ENCODE measurements around the gene HCAR3.
"Not testable (repeated sequence)": the region's sequence is repeated elsewhere in the genome, so short reads cannot be mapped to it uniquely, and the experiment has no call there.

The HCAR3 gene

GRCh38 chr12:122716658-122717057 is at the start of gene HCAR3:
TSS of gene HCAR3 (minus strand) at chr12:122716811. CDS start at chr12:122716737, 74 bp downstream.
- not testable (repeated sequence) for TF ChIP-seq MAX, TEAD4, USF1 (IDR thresholded peaks at IDR 0.05)

- TF ChIP-seq CEBPB (IDR thresholded peaks at IDR 0.05) (no peak), EP300 (IDR thresholded peaks at IDR 0.05; ENCODE audit: borderline replicate concordance) (no peak), NFIC (IDR thresholded peaks at IDR 0.05) (no peak), TEAD4 (IDR thresholded peaks at IDR 0.05) (no peak), YY1 (IDR thresholded peaks at IDR 0.05; ENCODE audit: low read depth) (no peak), FOXM1 (IDR thresholded peaks at IDR 0.05; ENCODE audit: borderline replicate concordance, low read depth) (no peak), EGR1 (IDR thresholded peaks at IDR 0.05) (no peak), RAD21 (IDR thresholded peaks at IDR 0.05; ENCODE audit: low read depth) (no peak), TAF1 (IDR thresholded peaks at IDR 0.05; ENCODE audit: low read depth) (no peak), MAX (IDR thresholded peaks at IDR 0.05) (no peak), ZBTB7A (IDR thresholded peaks at IDR 0.05; ENCODE audit: low read depth) (no peak), CREB1 (IDR thresholded peaks at IDR 0.05; ENCODE audit: low read depth) (no peak), REST (IDR thresholded peaks at IDR 0.05; ENCODE audit: low read depth) (no peak), USF1 (IDR thresholded peaks at IDR 0.05) (no peak), TCF12 (IDR thresholded peaks at IDR 0.05; ENCODE audit: low read depth) (no peak)
These were observed 41.0 kb upstream of the HCAR3 start for GRCh38 chr12:122757568-122757967.

- no peak for TF ChIP-seq RAD21 (IDR thresholded peaks at IDR 0.05; ENCODE audit: low read depth)
- TF ChIP-seq TCF12 (IDR thresholded peaks at IDR 0.05; ENCODE audit: low read depth) = no peak
- TF ChIP-seq REST (IDR thresholded peaks at IDR 0.05; ENCODE audit: low read depth) = no peak
- no peak for TF ChIP-seq TEAD4 (IDR thresholded peaks at IDR 0.05)
- no peak for TF ChIP-seq NFIC (IDR thresholded peaks at IDR 0.05)
- TF ChIP-seq ZBTB7A (IDR thresholded peaks at IDR 0.05; ENCODE audit: low read depth) = no peak
- no peak for TF ChIP-seq EGR1 (IDR thresholded peaks at IDR 0.05)
- no peak for TF ChIP-seq CEBPB (IDR thresholded peaks at IDR 0.05)
- no peak for TF ChIP-seq EP300 (IDR thresholded peaks at IDR 0.05; ENCODE audit: borderline replicate concordance)
- TF ChIP-seq TAF1 (IDR thresholded peaks at IDR 0.05; ENCODE audit: low read depth) = no peak
- TF ChIP-seq YY1 (IDR thresholded peaks at IDR 0.05; ENCODE audit: low read depth) = no peak
- TF ChIP-seq FOXM1 (IDR thresholded peaks at IDR 0.05; ENCODE audit: borderline replicate concordance, low read depth) = no peak
- TF ChIP-seq CREB1 (IDR thresholded peaks at IDR 0.05; ENCODE audit: low read depth) = no peak
- TF ChIP-seq USF1 (IDR thresholded peaks at IDR 0.05) = no peak
- no peak for TF ChIP-seq MAX (IDR thresholded peaks at IDR 0.05)
These were observed 38.2 kb upstream of the HCAR3 start for GRCh38 chr12:122754790-122755189.

GRCh38 chr12:122753319-122753650 is 36.7 kb upstream of the HCAR3 start:
- TF ChIP-seq NFIC (IDR thresholded peaks at IDR 0.05) = no peak
- no peak for TF ChIP-seq EP300 (IDR thresholded peaks at IDR 0.05; ENCODE audit: borderline replicate concordance)
- TF ChIP-seq CREB1 (IDR thresholded peaks at IDR 0.05; ENCODE audit: low read depth) = no peak
- no peak for TF ChIP-seq TAF1 (IDR thresholded peaks at IDR 0.05; ENCODE audit: low read depth)
- TF ChIP-seq RAD21 (IDR thresholded peaks at IDR 0.05; ENCODE audit: low read depth) = no peak

GRCh38 chr12:122752464-122753318 is 36.1 kb upstream of the HCAR3 start, which contains the start of gene DENR:
TSS of gene DENR (plus strand) at chr12:122752824. CDS start at chr12:122753702, 878 bp downstream.
- TF ChIP-seq FOXM1 (IDR thresholded peaks at IDR 0.05; ENCODE audit: borderline replicate concordance, low read depth) (no peak), TCF12 (IDR thresholded peaks at IDR 0.05; ENCODE audit: low read depth) (peak; percentile 61; the same call in 1 of the 2 replicates), TEAD4 (IDR thresholded peaks at IDR 0.05) (no peak), CREB1 (IDR thresholded peaks at IDR 0.05; ENCODE audit: low read depth) (no peak), EP300 (IDR thresholded peaks at IDR 0.05; ENCODE audit: borderline replicate concordance) (no peak), MAX (IDR thresholded peaks at IDR 0.05) (peak; percentile 74), RAD21 (IDR thresholded peaks at IDR 0.05; ENCODE audit: low read depth) (peak; percentile 76), TAF1 (IDR thresholded peaks at IDR 0.05; ENCODE audit: low read depth) (peak; percentile 95), EGR1 (IDR thresholded peaks at IDR 0.05) (peak; percentile 89), CEBPB (IDR thresholded peaks at IDR 0.05) (no peak), USF1 (IDR thresholded peaks at IDR 0.05) (peak; percentile 78), YY1 (IDR thresholded peaks at IDR 0.05; ENCODE audit: low read depth) (peak; percentile 53), ZBTB7A (IDR thresholded peaks at IDR 0.05; ENCODE audit: low read depth) (no peak), NFIC (IDR thresholded peaks at IDR 0.05) (no peak), REST (IDR thresholded peaks at IDR 0.05; ENCODE audit: low read depth) (no peak)

Data from Ishikawa (cell line).